Nephron progenitor cell (in vitro differentiated cells): ENCODE results near the gene NRG2.

Experiments
- DNase-seq: peaks from one replicate; pipeline ENCODE4 v3.0.0; 2021
- H3K27ac Mint-ChIP-seq: 2 replicates; pipeline ENCODE4 v1.8.0; 2021; ENCODE audit warnings: mild to moderate bottlenecking, moderate library complexity, mixed read lengths
- H3K27me3 Mint-ChIP-seq: 2 replicates; pipeline ENCODE4 v1.8.0; 2021; ENCODE audit warnings: mild to moderate bottlenecking, low read depth, mixed read lengths; ENCODE audit not compliant: poor library complexity
- H3K36me3 Mint-ChIP-seq: 2 replicates; pipeline ENCODE4 v1.8.0; 2021; ENCODE audit warnings: low read depth, mixed read lengths
- H3K4me1 Mint-ChIP-seq: 2 replicates; pipeline ENCODE4 v1.8.0; 2021; ENCODE audit warnings: mixed read lengths
- H3K4me3 Mint-ChIP-seq: 2 replicates; pipeline ENCODE4 v1.8.0; 2021; ENCODE audit warnings: mild to moderate bottlenecking, moderate library complexity, mixed read lengths
- H3K9me3 Mint-ChIP-seq: 2 replicates; pipeline ENCODE4 v1.8.0; 2021; ENCODE audit warnings: mild to moderate bottlenecking, moderate library complexity, mixed read lengths
- CTCF ChIP-seq: fragments of 200-600 bp; sonication (generic); IDR thresholded peaks from 2 replicates; pipeline ENCODE4 v1.5.0; 2021; ENCODE audit warnings: antibody characterized with exemption

Gene NRG2

GRCh38 chr5:139878093-139878492 lies 165.0 kb downstream of the NRG2 start:
- no peak overlapping the region for H3K4me3 Mint-ChIP-seq
- peaks cover 4% of the 10 kb centered on the region for H3K36me3 Mint-ChIP-seq
- H3K9me3 Mint-ChIP-seq: peaks cover 11% of the 10 kb centered on the region
- H3K4me1 Mint-ChIP-seq: peaks cover 23% of the 10 kb centered on the region
- H3K27ac Mint-ChIP-seq: no peak overlapping the region
- DNase-seq: no peak
- TF ChIP-seq CTCF: no peak
- H3K27me3 Mint-ChIP-seq: peaks cover 18% of the 10 kb centered on the region

- TF ChIP-seq CTCF: no peak
- no peak overlapping the region for H3K4me3 Mint-ChIP-seq
- peaks cover 11% of the 10 kb centered on the region for H3K9me3 Mint-ChIP-seq
- H3K27me3 Mint-ChIP-seq: peaks cover 18% of the 10 kb centered on the region
- H3K36me3 Mint-ChIP-seq: peaks cover 4% of the 10 kb centered on the region
- no peak for DNase-seq
- peaks cover 29% of the 10 kb centered on the region for H3K4me1 Mint-ChIP-seq
- no peak overlapping the region for H3K27ac Mint-ChIP-seq
Measured at GRCh38 chr5:139877129-139877597, 165.9 kb downstream of the NRG2 start.

GRCh38 chr5:139875957-139876356 lies 167.1 kb downstream of the NRG2 start:
- Mint-ChIP-seq H3K4me1 (peaks cover 25% of the 10 kb centered on the region), H3K27ac (no peak overlapping the region), H3K27me3 (peaks cover 18% of the 10 kb centered on the region), H3K4me3 (no peak overlapping the region), H3K36me3 (peaks cover 4% of the 10 kb centered on the region), H3K9me3 (peaks cover 11% of the 10 kb centered on the region)
- no peak for TF ChIP-seq CTCF
- no peak for DNase-seq

- TF ChIP-seq CTCF: no peak
Measured at GRCh38 chr5:139872851-139873794, 170.0 kb downstream of the NRG2 start.

GRCh38 chr5:139872052-139872766 lies 170.9 kb downstream of the NRG2 start:
- TF ChIP-seq CTCF: peak; percentile 13
- Mint-ChIP-seq H3K4me1 (peaks cover 7% of the 10 kb centered on the region), H3K27me3 (peaks cover 39% of the 10 kb centered on the region), H3K36me3 (peaks cover 4% of the 10 kb centered on the region), H3K27ac (no peak overlapping the region), H3K9me3 (peaks cover 11% of the 10 kb centered on the region), H3K4me3 (no peak overlapping the region)
- DNase-seq: peak; percentile 30

More at GRCh38 chr5:139872851-139873794, 170.0 kb downstream of the NRG2 start:
- Mint-ChIP-seq H3K4me3 (no peak overlapping the region), H3K27me3 (peaks cover 32% of the 10 kb centered on the region), H3K36me3 (peaks cover 4% of the 10 kb centered on the region), H3K9me3 (peaks cover 11% of the 10 kb centered on the region), H3K27ac (no peak overlapping the region), H3K4me1 (peaks cover 7% of the 10 kb centered on the region)
- no peak for DNase-seq
